BJ (cell line): Measurements from ENCODE around the gene ACTL8. TPM values are rescaled to one million over a fixed set of nuclear protein-coding genes. Genes with fewer than 3 reads are reported as not detected.

Experiments used
- CTCF ChIA-PET: fragments of 350-600 bp; formaldehyde crosslinking; extraction: SDS; loops from one replicate; lab custom pipeline; 2021; ENCODE audit warnings: antibody characterized with exemption, inconsistent platforms; lab: Yijun Ruan, JAX
- POLR2A ChIA-PET: fragments of 300-600 bp; sonication (Branson Sonifier 250); formaldehyde crosslinking; extraction: SDS; loops from one replicate; lab custom pipeline; 2021; ENCODE audit warnings: antibody characterized with exemption; lab: Charles Lee
- DNase-seq: peaks from one replicate; pipeline ENCODE4 v3.0.0-alpha.2; 2011; ENCODE audit warnings: low read depth
- H3K27me3 ChIP-seq: 2 replicates; pipeline ENCODE4 v1.6.0; 2011; ENCODE audit warnings: low read length; ENCODE audit not compliant: control insufficient read depth, insufficient read depth
- H3K36me3 ChIP-seq: 2 replicates; pipeline ENCODE4 v1.5.1; 2011; ENCODE audit warnings: low read length; ENCODE audit not compliant: control insufficient read depth, insufficient read depth
- H3K4me3 ChIP-seq: 2 replicates; pipeline ENCODE4 v1.5.1; 2011; ENCODE audit warnings: low read depth, mild to moderate bottlenecking, control low read depth, low read length
- polyA plus RNA-seq: library from polyadenylated mRNA; depleted of rRNA; stranded (reverse); fragments of >200 nt; gene quantifications from 2 replicates; pipeline ENCODE4 v1.2.3, GENCODE V29; 2011
- TF ChIP-seq, protein P1 (sequence below): IDR thresholded peaks from 2 replicates; pipeline ENCODE4 v1.5.1; 2011; ENCODE audit warnings: low read depth, mild to moderate bottlenecking, control low read depth, inconsistent platforms, low read length, moderate library complexity; ENCODE audit not compliant: insufficient read depth

The ACTL8 gene
- polyA plus RNA-seq, 1 experiment = 0.07 TPM

DNA sequence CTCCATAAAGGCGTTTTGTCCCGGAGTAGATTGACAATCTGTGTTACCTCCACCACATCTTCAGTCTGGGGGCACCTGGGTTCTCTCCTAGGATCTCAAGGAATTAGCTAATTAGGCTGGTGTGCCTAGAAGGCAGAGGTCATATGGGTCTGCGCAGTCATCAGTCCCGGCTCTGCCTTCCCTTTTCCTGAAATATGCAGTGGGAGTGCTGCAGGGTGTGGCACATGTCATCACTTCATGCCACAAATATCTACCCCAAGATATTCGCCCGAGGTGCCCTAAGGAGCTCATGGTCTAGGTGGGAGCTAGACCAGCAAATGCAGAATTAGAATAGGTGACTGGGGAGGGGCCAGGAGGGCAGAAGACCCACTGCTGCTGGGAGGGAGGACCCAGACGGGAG is 42.9 kb downstream of the ACTL8 start:
- H3K36me3 ChIP-seq = no peaks in the 10 kb centered on the region
- POLR2A ChIA-PET = no interaction called here
- no peak for DNase-seq
- H3K27me3 ChIP-seq = peaks cover 1% of the 10 kb centered on the region; the same call in 1 of the 2 replicates
- H3K4me3 ChIP-seq = no peak overlapping the region
- CTCF ChIA-PET = interaction anchor here (1.3 kb wide), 1 partner anchor 75 kb away, joined by 4 read pairs; no protein-coding TSS in a partner anchor
- TF ChIP-seq, protein P1, sequence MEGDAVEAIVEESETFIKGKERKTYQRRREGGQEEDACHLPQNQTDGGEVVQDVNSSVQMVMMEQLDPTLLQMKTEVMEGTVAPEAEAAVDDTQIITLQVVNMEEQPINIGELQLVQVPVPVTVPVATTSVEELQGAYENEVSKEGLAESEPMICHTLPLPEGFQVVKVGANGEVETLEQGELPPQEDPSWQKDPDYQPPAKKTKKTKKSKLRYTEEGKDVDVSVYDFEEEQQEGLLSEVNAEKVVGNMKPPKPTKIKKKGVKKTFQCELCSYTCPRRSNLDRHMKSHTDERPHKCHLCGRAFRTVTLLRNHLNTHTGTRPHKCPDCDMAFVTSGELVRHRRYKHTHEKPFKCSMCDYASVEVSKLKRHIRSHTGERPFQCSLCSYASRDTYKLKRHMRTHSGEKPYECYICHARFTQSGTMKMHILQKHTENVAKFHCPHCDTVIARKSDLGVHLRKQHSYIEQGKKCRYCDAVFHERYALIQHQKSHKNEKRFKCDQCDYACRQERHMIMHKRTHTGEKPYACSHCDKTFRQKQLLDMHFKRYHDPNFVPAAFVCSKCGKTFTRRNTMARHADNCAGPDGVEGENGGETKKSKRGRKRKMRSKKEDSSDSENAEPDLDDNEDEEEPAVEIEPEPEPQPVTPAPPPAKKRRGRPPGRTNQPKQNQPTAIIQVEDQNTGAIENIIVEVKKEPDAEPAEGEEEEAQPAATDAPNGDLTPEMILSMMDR = no peak

DNA sequence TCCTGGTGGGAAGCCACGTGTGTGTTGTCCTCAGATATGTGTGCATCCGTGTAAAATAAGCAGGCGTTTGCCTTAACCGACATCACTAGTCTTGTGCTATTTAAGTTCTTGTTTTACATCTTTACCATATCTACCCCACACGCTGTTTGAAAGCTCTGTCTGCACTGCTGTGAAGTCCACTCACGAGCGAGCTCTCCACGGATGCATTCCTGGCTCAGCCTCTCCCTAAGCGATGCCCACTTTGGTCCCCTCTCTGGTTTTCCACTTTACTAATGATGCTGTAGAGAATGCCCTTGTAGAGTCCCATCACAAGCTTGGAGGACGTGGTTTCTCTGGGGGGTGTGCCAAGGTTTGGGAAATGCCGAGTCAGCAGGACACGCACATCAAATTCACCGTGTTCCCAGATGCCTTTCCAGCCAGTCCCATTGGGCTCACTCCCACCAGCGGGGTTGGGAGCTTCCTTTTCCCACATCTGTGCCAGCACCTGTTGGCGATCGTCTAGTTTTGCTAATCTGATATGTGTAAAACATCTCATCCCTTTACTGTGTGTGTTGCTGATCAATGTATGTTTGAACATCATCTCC is 43.8 kb downstream of the ACTL8 start:
- TF ChIP-seq, protein P1 = no peak
- CTCF ChIA-PET = interaction anchor here (1.2 to 1.7 kb wide), 3 partner anchors 9 to 76 kb away, joined by 3 to 4 read pairs (median 3); no protein-coding TSS in a partner anchor
- Histone ChIP-seq H3K4me3 (no peak overlapping the region), H3K36me3 (no peaks in the 10 kb centered on the region), H3K27me3 (peaks cover 1% of the 10 kb centered on the region; the same call in 1 of the 2 replicates)
- POLR2A ChIA-PET = no interaction called here
- no peak for DNase-seq

DNA sequence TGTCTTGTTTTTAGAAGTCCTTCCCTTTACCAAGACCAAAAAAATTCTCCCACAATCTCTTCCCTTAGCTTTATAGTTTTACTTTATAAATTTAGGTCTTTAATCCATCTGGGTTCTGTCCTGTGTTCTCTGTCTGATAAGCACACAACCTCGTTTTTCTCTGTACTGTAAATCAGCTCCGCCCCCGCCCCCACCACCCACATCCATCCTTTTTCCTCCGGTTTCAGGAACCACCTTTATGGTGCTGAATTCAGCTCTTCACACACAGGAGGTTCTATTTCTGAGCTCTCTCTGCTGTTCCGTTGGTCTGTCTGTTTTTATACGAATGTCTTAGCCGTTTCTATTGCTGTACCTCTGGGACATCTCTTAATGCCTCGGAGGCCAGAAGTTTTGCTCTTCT is 44.5 kb downstream of the ACTL8 start:
- ChIA-PET POLR2A (no interaction called here), CTCF (interaction anchor here (1.2 to 1.7 kb wide), 2 partner anchors 9 to 26 kb away, joined by 3 read pairs; no protein-coding TSS in a partner anchor)
- DNase-seq = no peak
- Histone ChIP-seq H3K4me3 (no peak overlapping the region), H3K36me3 (no peaks in the 10 kb centered on the region), H3K27me3 (peaks cover 1% of the 10 kb centered on the region; the same call in 1 of the 2 replicates)
- TF ChIP-seq, protein P1 = no peak

DNA sequence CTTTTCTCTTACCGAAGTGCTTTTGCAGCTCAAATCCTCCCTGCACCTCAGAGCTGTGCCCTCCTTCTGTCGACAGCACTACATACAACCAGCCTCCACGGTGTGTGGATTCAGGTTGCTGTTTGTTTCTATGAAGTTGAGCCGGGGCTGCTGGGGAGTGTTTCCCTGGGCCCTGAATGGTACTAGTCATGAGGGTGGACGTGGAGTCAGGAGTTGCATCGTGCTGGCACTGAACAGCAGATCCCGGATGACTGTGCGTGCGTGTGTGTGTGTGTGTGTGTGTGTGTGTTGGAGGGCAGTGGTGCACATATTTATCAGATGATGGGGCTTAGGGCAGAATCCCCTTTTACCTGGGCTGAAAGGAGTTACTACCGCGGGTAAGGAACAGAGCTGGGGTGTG is 47.0 kb downstream of the ACTL8 start:
- DNase-seq = no peak
- POLR2A ChIA-PET = no interaction called here
- CTCF ChIA-PET = no interaction called here
- H3K36me3 ChIP-seq = no peaks in the 10 kb centered on the region
- no peak overlapping the region for H3K4me3 ChIP-seq
- peaks cover 2% of the 10 kb centered on the region; the same call in 1 of the 2 replicates for H3K27me3 ChIP-seq
- TF ChIP-seq, protein P1 = no peak

DNA sequence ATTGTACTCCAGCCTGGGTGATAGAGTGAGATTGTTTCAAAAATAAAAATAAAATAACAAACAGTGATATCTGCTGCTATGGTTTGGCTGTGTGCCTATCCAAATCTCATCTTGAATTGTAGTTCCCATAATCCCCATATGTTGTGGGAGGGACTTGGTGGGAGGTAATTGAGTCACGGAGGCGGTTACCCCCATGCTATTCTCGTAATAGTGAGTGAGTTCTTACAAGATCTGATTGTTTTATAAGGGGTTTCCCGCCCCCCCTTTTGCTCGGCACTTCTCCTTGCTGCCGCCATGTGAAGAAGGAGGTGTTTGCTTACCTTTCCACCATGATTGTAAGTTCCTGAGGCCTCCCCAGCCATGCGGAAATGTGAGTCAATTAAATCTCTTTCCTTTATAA is 47.8 kb downstream of the ACTL8 start:
- ChIA-PET CTCF (no interaction called here), POLR2A (no interaction called here)
- TF ChIP-seq, protein P1 = no peak
- Histone ChIP-seq H3K36me3 (no peaks in the 10 kb centered on the region), H3K4me3 (no peak overlapping the region), H3K27me3 (peaks cover 2% of the 10 kb centered on the region; the same call in 1 of the 2 replicates)
- DNase-seq = no peak
